Vagina (tissue), 2 donors: ENCODE results near the gene TRIM33.

Experiments used
- CTCF ChIP-seq, 3 experiments: fragments of 450-650 bp in 2 of 3; fragments of 200-600 bp in 1 of 3; sonication (generic) in 1 of 3; IDR thresholded peaks; one replicate each; pipeline ENCODE4 v1.5.1; 2017 to 2019; ENCODE audit warnings: antibody characterized with exemption in 3 of 3, mild to moderate bottlenecking in 2 of 3, moderate library complexity in 2 of 3
- POLR2A ChIP-seq, 2 donors: fragments of 450-650 bp; IDR thresholded peaks; one replicate each; pipeline ENCODE4 v1.6.1; 2017; ENCODE audit warnings: antibody characterized with exemption in 2 of 2, mild to moderate bottlenecking in 2 of 2, moderate library complexity in 2 of 2
- POLR2AphosphoS5 ChIP-seq, 2 donors: sonication (generic); formaldehyde crosslinking; IDR thresholded peaks; one replicate each; pipeline ENCODE4 v1.9.0; 2017; ENCODE audit warnings: antibody characterized with exemption in 2 of 2, mild to moderate bottlenecking in 2 of 2, low read depth in 1 of 2; ENCODE audit not compliant: insufficient read depth in 1 of 2

- TF ChIP-seq POLR2A (IDR thresholded peaks at IDR 0.05), result no peak
- TF ChIP-seq CTCF (IDR thresholded peaks at IDR 0.05), result no peak
- peak in 1 of 2 donors; percentile 25 for TF ChIP-seq POLR2AphosphoS5 (IDR thresholded peaks at IDR 0.05; ENCODE audit: insufficient read depth in 1 of 2, low read depth in 1 of 2)
These were observed 42.1 kb downstream of the TRIM33 start for GRCh38 chr1:114468710-114469468.
